ENCODE results near the gene TMEM147.

TMEM147 gene

GRCh38 chr19:35521124-35521743 is 24.2 kb upstream of the TMEM147 start:
- peak in 1 of 3 experiments; percentile 18 for DNase-seq

GRCh38 chr19:35522745-35523327 is 22.6 kb upstream of the TMEM147 start:
- no peak for DNase-seq

- no peak for DNase-seq
Observed at GRCh38 chr19:35524181-35524837, 21.1 kb upstream of the TMEM147 start.

GRCh38 chr19:35525873-35526272 is 19.6 kb upstream of the TMEM147 start:
- DNase-seq: no peak

- DNase-seq: no peak
Observed at GRCh38 chr19:35528218-35529038, 17.0 kb upstream of the TMEM147 start, which contains the start of gene SBSN. TSS of gene SBSN (minus strand) at chr19:35528311. CDS start at chr19:35528281, 30 bp downstream.

- peak in 1 of 3 experiments; percentile 12 for DNase-seq
Observed at GRCh38 chr19:35529241-35530218, 15.9 kb upstream of the TMEM147 start.

GRCh38 chr19:35531291-35531690 is 14.1 kb upstream of the TMEM147 start:
- peak in 2 of 3 experiments; percentile 57 to 81 for DNase-seq

GRCh38 chr19:35533201-35533821 is 12.1 kb upstream of the TMEM147 start, which contains the start of gene GAPDHS:
TSS of gene GAPDHS (plus strand) at chr19:35533456. CDS start at chr19:35533528, 72 bp downstream.
- DNase-seq: no peak

- no peak for DNase-seq
Observed at GRCh38 chr19:35533822-35534392, 11.5 kb upstream of the TMEM147 start.

- DNase-seq: no peak
Observed at GRCh38 chr19:35534803-35535480, 10.5 kb upstream of the TMEM147 start.

- DNase-seq: no peak
Observed at GRCh38 chr19:35539314-35539713, 6.1 kb upstream of the TMEM147 start.

- no peak for DNase-seq
Observed at GRCh38 chr19:35539850-35540249, 5.6 kb upstream of the TMEM147 start.

- no peak for DNase-seq
Observed at GRCh38 chr19:35540356-35540927, 5.0 kb upstream of the TMEM147 start.

GRCh38 chr19:35542209-35542608 is 3.2 kb upstream of the TMEM147 start:
- no peak for DNase-seq

- no peak for DNase-seq
Observed at GRCh38 chr19:35543280-35544109, 1.9 kb upstream of the TMEM147 start.

GRCh38 chr19:35544110-35544802 is 1.2 kb upstream of the TMEM147 start:
- DNase-seq: no peak

- peak in 2 of 3 experiments; percentile 23 to 60 for DNase-seq
Observed at GRCh38 chr19:35545855-35546381, 492 bp downstream of the TMEM147 start.

- no peak for DNase-seq
Observed at GRCh38 chr19:35546532-35546931, 1.1 kb downstream of the TMEM147 start.
